Ishikawa (cell line): ENCODE results near the gene ADCY5.

Experiments used
- CEBPB ChIP-seq: IDR thresholded peaks from 2 replicates; pipeline ENCODE4 v1.6.1; 2012
- CREB1 ChIP-seq: IDR thresholded peaks from 2 replicates; pipeline ENCODE4 v1.6.1; 2012; ENCODE audit warnings: low read depth
- EGR1 ChIP-seq: IDR thresholded peaks from 2 replicates; pipeline ENCODE4 v1.6.1; 2012
- EP300 ChIP-seq: IDR thresholded peaks from 2 replicates; pipeline ENCODE4 v1.6.1; 2012; ENCODE audit warnings: borderline replicate concordance
- FOXM1 ChIP-seq: IDR thresholded peaks from 2 replicates; pipeline ENCODE4 v1.6.1; 2012; ENCODE audit warnings: low read depth, borderline replicate concordance
- NFIC ChIP-seq: IDR thresholded peaks from 2 replicates; pipeline ENCODE4 v1.6.1; 2012
- RAD21 ChIP-seq: IDR thresholded peaks from 2 replicates; pipeline ENCODE4 v1.6.1; 2012; ENCODE audit warnings: low read depth
- TAF1 ChIP-seq: IDR thresholded peaks from 2 replicates; pipeline ENCODE4 v1.6.1; 2012; ENCODE audit warnings: low read depth, mild to moderate bottlenecking
- TCF12 ChIP-seq: IDR thresholded peaks from 2 replicates; pipeline ENCODE4 v1.6.1; 2012; ENCODE audit warnings: low read depth
- TEAD4 ChIP-seq: IDR thresholded peaks from 2 replicates; pipeline ENCODE4 v1.6.1; 2012
- YY1 ChIP-seq: IDR thresholded peaks from 2 replicates; pipeline ENCODE4 v1.6.1; 2012; ENCODE audit warnings: low read depth
- ZBTB7A ChIP-seq: IDR thresholded peaks from 2 replicates; pipeline ENCODE4 v1.6.1; 2012; ENCODE audit warnings: low read depth
- TF ChIP-seq, protein P1 (sequence below): IDR thresholded peaks from 2 replicates; pipeline ENCODE4 v1.6.1; 2012; ENCODE audit warnings: low read depth, mild to moderate bottlenecking
- TF ChIP-seq, protein P2 (sequence below): IDR thresholded peaks from 2 replicates; pipeline ENCODE4 v1.6.1; 2012
- TF ChIP-seq, protein P3 (sequence below): IDR thresholded peaks from 2 replicates; pipeline ENCODE4 v1.6.1; 2012

ADCY5 gene

DNA sequence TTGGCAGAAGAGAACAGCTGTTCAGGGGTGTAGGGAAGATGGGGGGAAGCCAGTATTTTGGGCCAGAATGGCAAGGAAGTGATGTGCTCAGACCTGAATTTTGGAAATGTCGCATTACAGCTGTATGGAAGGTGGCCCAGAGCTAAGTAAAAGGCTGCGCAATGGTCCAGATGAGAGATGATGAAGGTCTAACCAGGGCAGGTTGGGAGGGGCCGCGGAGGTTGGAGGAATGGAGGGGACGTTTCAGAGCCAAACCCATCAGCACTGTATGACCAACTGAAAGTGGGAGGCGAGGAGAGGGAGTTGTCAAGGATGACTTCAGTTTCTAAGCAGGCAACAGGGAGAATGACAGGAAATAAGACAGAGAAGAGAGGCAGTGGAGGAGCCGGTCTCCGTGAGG is 60.8 kb downstream of the ADCY5 start:
- TF ChIP-seq RAD21 (no peak), TCF12 (no peak), CREB1 (no peak), TAF1 (no peak), EGR1 (no peak), EP300 (no peak), ZBTB7A (no peak), TEAD4 (no peak), YY1 (no peak), NFIC (no peak), CEBPB (no peak), FOXM1 (no peak)
- TF ChIP-seq, protein P1, sequence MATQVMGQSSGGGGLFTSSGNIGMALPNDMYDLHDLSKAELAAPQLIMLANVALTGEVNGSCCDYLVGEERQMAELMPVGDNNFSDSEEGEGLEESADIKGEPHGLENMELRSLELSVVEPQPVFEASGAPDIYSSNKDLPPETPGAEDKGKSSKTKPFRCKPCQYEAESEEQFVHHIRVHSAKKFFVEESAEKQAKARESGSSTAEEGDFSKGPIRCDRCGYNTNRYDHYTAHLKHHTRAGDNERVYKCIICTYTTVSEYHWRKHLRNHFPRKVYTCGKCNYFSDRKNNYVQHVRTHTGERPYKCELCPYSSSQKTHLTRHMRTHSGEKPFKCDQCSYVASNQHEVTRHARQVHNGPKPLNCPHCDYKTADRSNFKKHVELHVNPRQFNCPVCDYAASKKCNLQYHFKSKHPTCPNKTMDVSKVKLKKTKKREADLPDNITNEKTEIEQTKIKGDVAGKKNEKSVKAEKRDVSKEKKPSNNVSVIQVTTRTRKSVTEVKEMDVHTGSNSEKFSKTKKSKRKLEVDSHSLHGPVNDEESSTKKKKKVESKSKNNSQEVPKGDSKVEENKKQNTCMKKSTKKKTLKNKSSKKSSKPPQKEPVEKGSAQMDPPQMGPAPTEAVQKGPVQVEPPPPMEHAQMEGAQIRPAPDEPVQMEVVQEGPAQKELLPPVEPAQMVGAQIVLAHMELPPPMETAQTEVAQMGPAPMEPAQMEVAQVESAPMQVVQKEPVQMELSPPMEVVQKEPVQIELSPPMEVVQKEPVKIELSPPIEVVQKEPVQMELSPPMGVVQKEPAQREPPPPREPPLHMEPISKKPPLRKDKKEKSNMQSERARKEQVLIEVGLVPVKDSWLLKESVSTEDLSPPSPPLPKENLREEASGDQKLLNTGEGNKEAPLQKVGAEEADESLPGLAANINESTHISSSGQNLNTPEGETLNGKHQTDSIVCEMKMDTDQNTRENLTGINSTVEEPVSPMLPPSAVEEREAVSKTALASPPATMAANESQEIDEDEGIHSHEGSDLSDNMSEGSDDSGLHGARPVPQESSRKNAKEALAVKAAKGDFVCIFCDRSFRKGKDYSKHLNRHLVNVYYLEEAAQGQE = no peak
- TF ChIP-seq, protein P2, sequence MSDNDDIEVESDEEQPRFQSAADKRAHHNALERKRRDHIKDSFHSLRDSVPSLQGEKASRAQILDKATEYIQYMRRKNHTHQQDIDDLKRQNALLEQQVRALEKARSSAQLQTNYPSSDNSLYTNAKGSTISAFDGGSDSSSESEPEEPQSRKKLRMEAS = no peak
- TF ChIP-seq, protein P3, sequence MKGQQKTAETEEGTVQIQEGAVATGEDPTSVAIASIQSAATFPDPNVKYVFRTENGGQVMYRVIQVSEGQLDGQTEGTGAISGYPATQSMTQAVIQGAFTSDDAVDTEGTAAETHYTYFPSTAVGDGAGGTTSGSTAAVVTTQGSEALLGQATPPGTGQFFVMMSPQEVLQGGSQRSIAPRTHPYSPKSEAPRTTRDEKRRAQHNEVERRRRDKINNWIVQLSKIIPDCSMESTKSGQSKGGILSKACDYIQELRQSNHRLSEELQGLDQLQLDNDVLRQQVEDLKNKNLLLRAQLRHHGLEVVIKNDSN = no peak

DNA sequence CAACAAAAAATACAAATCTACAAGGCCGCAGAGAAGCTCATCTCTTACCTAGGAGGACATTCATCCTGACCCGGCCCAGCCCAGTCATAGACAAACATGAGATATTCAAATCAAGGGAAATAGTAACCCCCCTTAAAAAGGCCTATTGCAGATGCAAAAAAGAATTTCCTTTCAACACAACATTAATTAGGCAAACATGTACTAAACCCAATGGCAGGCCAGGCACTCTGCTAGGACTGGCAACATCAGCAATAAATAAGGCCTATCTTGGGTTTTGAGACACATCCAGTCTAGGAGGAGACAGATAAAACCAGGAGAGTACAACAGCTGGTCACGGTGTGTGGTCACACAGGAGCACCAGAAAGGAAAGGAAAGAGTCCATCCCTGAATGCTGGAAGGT is 61.4 kb downstream of the ADCY5 start:
- TF ChIP-seq TEAD4 (no peak), EGR1 (no peak), NFIC (no peak), YY1 (no peak)

DNA sequence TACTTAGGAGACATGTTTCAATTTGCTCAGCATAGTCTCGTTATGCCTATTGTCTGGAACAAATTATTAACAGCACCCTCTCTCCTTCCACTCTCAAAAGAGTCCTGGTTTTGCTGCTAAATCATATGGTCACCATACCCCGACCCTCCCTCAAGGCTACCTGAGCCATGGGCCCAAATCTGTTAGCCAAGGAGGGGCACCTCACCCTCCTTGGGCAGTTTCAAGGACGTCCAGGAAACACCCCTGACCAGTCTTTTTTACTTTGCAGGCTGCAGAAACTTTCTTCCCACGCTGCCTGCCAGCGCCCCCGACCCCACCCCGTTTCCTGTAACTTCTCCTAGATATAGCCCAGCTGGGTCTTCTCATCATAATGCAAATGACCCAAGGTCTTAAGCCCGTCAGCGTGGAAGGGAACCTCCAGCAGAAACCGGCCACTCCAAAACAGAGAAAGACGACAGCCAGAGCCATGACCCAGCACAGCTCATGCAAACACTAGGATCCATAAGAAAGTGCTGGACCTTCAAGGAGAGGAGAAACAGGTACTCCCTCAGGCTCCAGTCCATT is 62.3 kb downstream of the ADCY5 start:
- no peak for TF ChIP-seq TCF12
- no peak for TF ChIP-seq EP300
- no peak for TF ChIP-seq TEAD4
- TF ChIP-seq ZBTB7A = no peak
- no peak for TF ChIP-seq NFIC
- TF ChIP-seq, protein P3 = no peak
- no peak for TF ChIP-seq TAF1
- TF ChIP-seq CEBPB = no peak
- no peak for TF ChIP-seq RAD21
- TF ChIP-seq, protein P1 = no peak
- TF ChIP-seq, protein P2 = no peak
- no peak for TF ChIP-seq FOXM1
- no peak for TF ChIP-seq EGR1

DNA sequence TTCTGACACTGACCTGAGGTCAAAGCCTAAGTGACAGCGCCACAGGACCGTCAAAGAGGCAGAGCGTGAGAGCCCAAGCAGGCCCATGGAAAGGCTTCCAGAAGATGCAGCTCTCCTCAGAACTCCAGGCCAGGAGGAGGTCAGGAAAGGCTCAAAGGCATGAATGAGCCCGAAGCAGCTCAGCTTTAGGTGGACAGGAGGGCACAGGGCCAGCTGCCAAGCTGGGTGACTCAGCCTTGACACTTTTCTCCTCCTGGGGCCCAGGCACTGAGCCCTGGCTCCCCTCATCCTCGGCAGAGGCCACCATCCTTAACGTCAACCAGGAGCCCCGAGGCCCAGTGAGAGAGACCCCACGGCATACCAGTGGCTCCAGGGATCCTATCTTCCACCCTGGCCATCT is 62.9 kb downstream of the ADCY5 start:
- TF ChIP-seq YY1 (no peak), NFIC (peak; percentile 61)

DNA sequence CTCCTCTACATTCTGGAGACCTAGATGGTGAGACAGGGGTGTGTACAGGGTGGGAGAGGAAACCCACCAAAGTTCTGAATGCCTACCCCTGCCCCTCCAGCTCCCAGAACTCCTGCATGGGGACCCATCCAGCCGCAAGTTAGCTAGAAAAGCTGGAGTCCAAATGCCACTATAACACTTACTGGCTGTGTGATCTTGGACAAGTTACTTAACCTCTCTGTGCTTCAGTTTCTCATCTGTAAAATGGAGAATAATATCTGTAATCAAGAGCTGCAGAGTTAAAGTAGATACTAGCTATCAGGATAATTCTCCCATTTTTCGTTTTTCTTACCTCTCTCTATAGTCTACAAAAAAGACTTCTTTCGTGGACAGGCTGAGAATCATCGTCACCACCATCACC is 63.4 kb downstream of the ADCY5 start:
- TF ChIP-seq FOXM1 = no peak
- no peak for TF ChIP-seq TAF1
- no peak for TF ChIP-seq NFIC
- TF ChIP-seq, protein P1 = no peak
- no peak for TF ChIP-seq TEAD4
- no peak for TF ChIP-seq CREB1
- TF ChIP-seq ZBTB7A = no peak
- no peak for TF ChIP-seq EGR1
- TF ChIP-seq CEBPB = no peak
- TF ChIP-seq, protein P3 = no peak
- TF ChIP-seq TCF12 = no peak
- no peak for TF ChIP-seq RAD21
- TF ChIP-seq, protein P2 = no peak
- no peak for TF ChIP-seq YY1
- no peak for TF ChIP-seq EP300
